Measurements from ENCODE around the gene CRYBG2.
"Not testable (repeated sequence)": the region's sequence is repeated elsewhere in the genome, so short reads cannot be mapped to it uniquely, and the experiment has no call there.

- TF ChIP-seq POLR2A, POLR2AphosphoS5, TAF1, POU2F2 (IDR thresholded peaks at IDR 0.05; ENCODE audit: low read depth, low read length): not testable (repeated sequence)
Measured at GRCh38 chr1:26329380-26329779, 24.6 kb downstream of the CRYBG2 start.
